Activated T-helper 1 cell treated with anti-CD3 and anti-CD28 coated beads, Interleukin-2, amount 50 U/mL, for 16 hours (primary cell): ENCODE measurements around the gene DNAH5.
"Not testable (repeated sequence)": the region's sequence is repeated elsewhere in the genome, so short reads cannot be mapped to it uniquely, and the experiment has no call there.

Source experiments
- DNase-seq, 2 donors: peaks; one replicate each; pipeline ENCODE4 v3.0.0-alpha.2; 2020; ENCODE audit warnings: low read depth in 1 of 2, low spot score in 1 of 2

Gene DNAH5

GRCh38 chr5:13833440-13833839 is 111.0 kb downstream of the DNAH5 start:
- DNase-seq = no peak

GRCh38 chr5:13831351-13831750 is 113.1 kb downstream of the DNAH5 start:
- DNase-seq = no peak

GRCh38 chr5:13830536-13830935 is 114.0 kb downstream of the DNAH5 start:
- no peak for DNase-seq

DNA sequence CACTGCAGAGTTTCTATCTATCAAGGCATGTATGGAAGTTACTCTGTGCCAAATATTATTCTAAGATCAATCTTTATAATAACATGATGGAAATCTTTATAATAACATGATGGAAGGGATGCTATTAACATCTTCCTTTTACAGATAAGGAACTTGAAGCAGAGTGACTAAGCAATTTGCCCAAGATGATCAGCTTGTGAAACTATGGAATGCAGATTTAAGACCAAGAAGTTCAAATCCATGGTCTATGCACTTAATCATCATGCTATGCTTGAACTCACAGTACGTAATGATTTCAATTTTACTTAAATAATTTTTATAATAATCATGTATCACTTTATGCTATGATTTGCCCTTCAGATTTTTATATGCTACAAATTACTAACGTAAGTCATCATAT is 123.1 kb downstream of the DNAH5 start:
- no peak for DNase-seq

DNA sequence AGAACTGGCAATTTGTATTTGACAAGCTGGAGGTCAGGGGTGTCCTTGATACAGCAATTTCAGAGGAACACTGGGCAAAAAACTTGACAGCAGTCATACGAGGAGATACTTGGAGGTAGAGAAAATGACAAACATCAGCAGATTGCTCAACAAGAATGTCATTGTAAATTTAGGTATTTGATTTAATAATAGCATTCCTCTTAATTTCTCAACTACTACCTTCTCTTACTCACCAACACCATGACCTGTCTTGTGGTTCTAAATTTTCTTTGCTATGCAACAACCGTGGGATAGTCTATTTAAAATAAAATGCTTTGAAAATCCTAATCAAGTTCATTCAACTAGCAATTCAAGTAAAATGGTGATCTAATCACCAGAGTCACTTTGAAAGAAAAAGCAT is 128.4 kb downstream of the DNAH5 start:
- DNase-seq = no peak

DNA sequence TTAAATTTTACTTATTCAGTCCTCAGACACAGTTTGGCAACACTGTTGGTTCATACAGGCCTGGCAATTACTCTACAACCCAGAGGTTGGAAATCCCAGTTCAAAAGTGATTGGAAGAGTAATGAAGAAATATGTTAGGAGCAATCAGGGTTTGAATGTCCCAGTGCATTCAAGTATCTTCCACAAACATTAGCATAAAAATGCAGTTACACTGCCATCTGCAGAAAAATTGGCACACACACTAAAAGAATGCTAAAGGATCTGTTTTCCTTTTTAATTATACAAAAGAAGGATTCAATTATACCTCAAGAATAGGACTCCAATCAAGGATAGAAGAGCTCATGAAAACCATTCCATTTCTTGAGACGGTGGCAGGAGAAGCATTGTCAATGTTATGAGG is 130.2 kb downstream of the DNAH5 start:
- DNase-seq = no peak

- no peak for DNase-seq
Observed at GRCh38 chr5:13809921-13810320, 134.6 kb downstream of the DNAH5 start.

- DNase-seq = no peak
Observed at GRCh38 chr5:13804336-13804735, 140.2 kb downstream of the DNAH5 start.

GRCh38 chr5:13798569-13798968 is 145.9 kb downstream of the DNAH5 start:
- not testable (repeated sequence) for DNase-seq

DNA sequence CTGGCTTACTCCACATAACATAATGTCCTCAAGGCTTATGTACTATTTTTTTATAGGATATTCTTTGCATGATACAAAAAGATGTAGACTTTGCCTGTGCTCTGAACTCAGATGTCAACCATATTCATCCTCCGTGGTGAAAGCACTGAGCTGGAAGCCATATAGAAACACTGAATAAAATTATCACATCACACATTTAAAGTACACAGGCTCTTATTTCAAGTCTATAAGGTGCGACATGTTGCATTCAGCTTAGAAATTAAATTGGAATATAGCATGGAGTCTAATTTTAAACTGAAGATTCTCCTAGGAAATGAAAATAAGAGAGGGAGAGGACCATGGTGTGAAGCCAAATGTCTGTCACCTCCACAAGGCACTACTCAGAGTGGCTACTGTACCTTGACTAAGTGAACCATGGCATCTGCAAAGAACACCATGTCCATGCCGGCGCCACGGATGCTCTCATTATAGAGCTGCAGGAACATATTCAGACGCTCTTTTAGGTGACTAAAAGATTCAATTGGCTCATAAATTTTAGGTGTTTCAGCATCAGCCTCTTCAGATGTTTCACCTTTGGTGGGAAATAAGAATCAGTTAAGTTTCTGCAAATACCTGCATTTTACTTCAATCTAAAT is 158.6 kb downstream of the DNAH5 start:
- DNase-seq = no peak

- DNase-seq = no peak
Observed at GRCh38 chr5:13783726-13784125, 160.8 kb downstream of the DNAH5 start.

DNA sequence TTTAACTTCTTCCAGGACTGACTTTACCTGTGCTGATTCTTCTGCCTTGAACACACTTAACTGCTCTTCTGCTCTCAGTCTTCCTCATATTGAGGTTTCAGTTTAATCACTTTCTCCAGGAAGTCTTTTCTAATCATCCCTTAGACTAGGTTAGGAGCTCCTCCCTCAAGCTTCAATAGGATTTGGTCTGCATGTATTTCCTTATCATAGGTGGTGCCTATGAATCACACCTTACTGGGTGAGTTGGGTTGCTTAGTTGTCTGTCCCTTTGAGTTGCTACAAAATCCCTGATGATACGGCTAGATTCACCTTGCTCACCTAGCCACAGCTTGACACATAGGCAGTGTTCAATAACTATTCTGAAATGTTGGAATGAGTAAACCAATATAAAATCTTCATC is 164.4 kb downstream of the DNAH5 start:
- no peak for DNase-seq

- no peak for DNase-seq
Observed at GRCh38 chr5:13773649-13774048, 170.8 kb downstream of the DNAH5 start.

DNA sequence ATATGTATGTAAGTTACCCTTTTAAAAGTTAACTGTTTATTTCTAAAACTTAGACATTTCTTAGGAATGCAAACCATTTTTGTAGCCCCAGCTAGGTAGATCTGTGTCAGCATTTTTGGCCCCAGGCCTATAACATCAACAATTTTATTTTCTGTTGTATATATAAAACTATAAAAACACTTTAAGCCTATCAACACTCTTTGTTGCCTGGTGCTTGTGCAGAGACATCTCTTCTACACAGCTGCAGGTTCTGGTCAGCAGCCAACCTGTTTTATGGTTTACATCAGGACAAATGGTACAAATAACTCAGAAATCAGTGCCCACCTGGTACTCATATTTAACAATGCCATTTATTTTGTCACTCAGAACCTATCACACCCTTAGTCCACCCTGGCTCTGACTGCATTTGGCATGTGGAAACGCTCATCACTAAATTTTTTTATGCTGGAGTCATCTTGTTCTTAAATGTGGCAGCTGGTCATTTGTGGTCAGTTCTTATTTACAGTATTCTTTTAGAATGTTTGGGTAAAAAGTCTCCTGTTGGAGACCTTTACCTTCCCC is 173.4 kb downstream of the DNAH5 start:
- DNase-seq = no peak

DNA sequence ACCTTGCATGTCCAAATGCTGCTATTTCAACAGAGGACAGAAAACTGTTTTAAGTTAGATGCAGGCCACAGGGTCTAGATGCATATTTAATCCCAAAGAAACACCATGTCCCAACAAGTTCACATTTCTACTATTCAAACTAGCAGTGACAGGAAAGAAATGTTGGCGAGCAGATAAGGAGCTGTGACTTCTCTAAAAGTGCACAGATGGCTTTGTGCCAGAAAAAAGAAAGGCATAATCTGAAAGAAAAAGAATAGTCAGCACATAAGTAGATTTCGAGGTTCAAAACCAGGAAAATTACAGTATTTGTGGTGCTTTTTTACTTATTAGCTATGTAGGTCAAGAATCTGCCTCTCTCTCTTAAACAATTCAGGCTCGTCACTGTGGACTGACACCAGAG is 178.3 kb downstream of the DNAH5 start:
- DNase-seq = no peak

DNA sequence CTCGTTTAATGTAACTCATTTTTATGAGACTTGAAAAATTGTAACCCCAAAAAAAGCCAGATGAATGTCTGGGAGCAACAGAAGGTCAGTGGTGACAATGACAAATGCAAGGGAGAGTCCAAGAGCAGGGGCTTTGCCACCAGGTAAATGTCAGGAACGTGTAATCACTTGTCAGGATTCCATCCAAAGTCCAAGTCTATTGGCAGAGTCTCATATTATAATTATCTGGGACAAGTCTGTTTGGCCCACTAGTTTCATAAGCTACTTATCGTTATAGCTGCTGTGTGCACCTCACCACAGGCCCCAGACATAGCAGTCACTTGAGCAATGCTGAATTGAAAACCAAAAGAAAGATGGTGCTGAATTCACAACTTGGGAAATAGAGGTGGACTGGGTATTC is 180.8 kb downstream of the DNAH5 start:
- DNase-seq = no peak

DNA sequence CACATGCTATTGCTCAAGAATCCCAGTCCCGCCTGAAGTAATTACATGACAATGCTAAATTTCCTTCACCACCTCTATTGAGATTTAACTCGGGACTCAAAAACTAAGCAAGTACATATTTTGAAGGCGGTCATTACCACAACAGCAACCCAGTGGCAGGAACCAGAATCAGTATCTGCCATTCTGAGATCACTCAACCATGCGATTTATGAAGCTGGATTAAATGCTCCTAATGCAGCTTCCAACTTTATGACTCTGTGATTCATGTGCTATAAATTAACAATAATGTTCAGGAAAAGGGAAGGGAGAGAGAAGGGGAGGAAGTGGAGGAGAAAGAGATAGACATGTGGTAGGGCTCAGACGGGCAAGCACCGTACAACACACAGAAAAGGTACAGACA is 194.7 kb downstream of the DNAH5 start:
- no peak for DNase-seq

GRCh38 chr5:13746026-13746425 is 198.5 kb downstream of the DNAH5 start:
- DNase-seq = no peak

DNA sequence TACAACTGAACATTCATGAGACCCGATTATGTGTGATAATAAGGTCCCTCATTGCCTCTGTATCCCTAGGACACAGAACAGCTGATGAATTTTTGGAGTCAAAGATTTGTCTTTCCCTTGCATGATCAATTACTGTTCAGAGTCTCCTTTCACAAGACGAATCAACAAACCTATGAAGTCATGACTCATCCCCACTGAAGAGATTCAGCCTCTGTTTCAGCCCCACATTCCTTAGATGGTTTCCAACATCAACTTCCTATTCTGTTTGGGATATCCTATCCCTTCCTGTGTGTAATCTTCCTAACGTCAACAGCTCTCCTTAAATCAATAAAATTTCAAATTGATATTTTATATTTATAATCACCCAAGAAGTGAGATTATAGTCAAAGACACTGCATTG is 199.0 kb downstream of the DNAH5 start:
- DNase-seq = no peak

DNA sequence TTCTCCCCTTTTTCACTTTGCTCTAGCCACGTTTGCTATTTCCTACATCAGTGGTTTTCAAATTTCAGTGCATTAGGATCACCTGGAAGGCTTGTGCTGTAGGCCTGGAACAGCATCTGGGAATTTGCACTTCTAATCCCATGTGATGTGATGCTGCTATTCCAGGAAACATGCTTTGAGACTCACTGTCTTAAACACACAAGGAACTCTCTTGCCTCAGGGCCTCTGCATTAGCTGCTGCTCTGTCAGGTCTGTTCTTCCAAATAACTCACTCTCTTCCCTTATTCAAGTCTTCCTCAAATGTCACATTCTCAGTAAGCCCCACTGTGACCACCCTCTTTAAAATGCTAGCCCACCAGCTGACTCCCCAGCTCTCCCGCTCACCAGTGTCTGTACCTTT is 204.0 kb downstream of the DNAH5 start:
- DNase-seq = no peak

DNA sequence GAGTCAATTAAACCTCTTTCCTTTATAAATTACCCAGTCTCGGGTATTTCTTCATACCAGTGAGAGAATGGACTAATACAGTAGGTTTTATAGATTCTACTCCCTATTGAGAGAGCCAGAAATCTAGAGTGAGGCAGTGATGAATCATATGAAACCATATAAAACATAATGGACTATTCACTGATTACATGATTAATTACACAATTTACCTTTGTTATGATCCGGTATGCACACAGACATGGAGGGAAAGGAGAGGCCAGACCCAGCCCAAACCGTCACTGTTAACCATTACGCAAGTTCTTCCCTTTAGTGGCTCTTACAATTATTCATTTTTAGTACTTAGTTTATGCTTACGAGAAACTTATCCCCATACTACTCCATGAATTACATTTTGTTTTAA is 205.0 kb downstream of the DNAH5 start:
- no peak for DNase-seq

DNA sequence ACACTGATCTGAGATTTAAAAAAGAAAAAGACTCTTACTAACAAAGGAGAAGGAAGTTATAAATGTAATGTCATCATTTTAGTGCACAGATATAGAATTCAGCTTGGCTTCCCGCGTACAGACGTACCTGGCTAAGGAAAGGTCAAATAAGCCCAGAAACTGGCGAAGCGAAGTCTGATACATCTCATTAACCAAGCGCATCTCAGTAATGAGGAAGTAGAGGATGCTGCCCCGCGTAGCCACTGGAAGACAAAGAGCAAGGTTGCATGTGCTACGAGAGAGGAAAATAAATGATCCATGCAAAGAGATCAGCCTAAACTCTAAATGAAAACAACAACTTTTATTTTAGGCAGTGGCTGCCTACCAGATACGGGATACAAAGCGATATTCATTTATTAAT is 208.8 kb downstream of the DNAH5 start:
- no peak for DNase-seq

- DNase-seq = no peak
Observed at GRCh38 chr5:13731121-13731628, 213.3 kb downstream of the DNAH5 start.
